22Rv1 (cell line): ENCODE measurements around the gene NMRAL1.

ENCODE experiments used
- CTCF ChIP-seq: fragments of 450-650 bp; IDR thresholded peaks from 2 replicates; pipeline ENCODE4 v1.5.1; 2017; ENCODE audit warnings: mild to moderate bottlenecking
- ZFX ChIP-seq: fragments of 450-650 bp; IDR thresholded peaks from 2 replicates; pipeline ENCODE4 v1.6.1; 2017; ENCODE audit warnings: antibody characterized with exemption, borderline replicate concordance

GRCh38 chr16:4474192-4474961 is at the start of gene NMRAL1:
- no peak for TF ChIP-seq CTCF
- TF ChIP-seq ZFX: no peak
